SK-N-SH treated with all-trans-retinoic acid at 6 μM for 48 hours (cell line): Measurements from ENCODE around the gene PCDHGA10.

ENCODE experiments used
- ATAC-seq: fragments of 200-7000 bp; cut with Tn5 transposase; 3 replicates; pipeline ENCODE4 v1.9.1; 2020; ENCODE audit warnings: mild to moderate bottlenecking, moderate library complexity
- ARNTL ChIP-seq: fragments of 450-650 bp; formaldehyde crosslinking; IDR thresholded peaks from 2 replicates; pipeline ENCODE4 v1.5.0; 2020; ENCODE audit warnings: low read depth, mild to moderate bottlenecking, moderate library complexity, borderline replicate concordance
- BACH2 ChIP-seq: fragments of 250-450 bp; sonication (Bioruptor Pico); IDR thresholded peaks from 2 replicates; pipeline ENCODE4 v1.9.0; 2021; ENCODE audit warnings: mild to moderate bottlenecking, borderline replicate concordance
- CSDC2 ChIP-seq: fragments of 250-450 bp; sonication (Bioruptor Pico); IDR thresholded peaks from 2 replicates; pipeline ENCODE4 v1.5.0; 2020; ENCODE audit warnings: mild to moderate bottlenecking, moderate library complexity
- ESRRG ChIP-seq: fragments of 250-450 bp; sonication (Bioruptor Pico); IDR thresholded peaks from 2 replicates; pipeline ENCODE4 v1.6.1; 2021; ENCODE audit warnings: mild to moderate bottlenecking
- GLIS3 ChIP-seq: fragments of 250-450 bp; sonication (Bioruptor Pico); IDR thresholded peaks from 2 replicates; pipeline ENCODE4 v1.5.0; 2020; ENCODE audit warnings: mild to moderate bottlenecking, moderate library complexity
- ISL1 ChIP-seq: fragments of 250-450 bp; sonication (Bioruptor Pico); IDR thresholded peaks from 2 replicates; pipeline ENCODE4 v2.1.2; 2022; ENCODE audit warnings: mild to moderate bottlenecking, moderate library complexity
- OSR1 ChIP-seq: fragments of 250-450 bp; sonication (Bioruptor Pico); IDR thresholded peaks from 2 replicates; pipeline ENCODE4 v1.8.0; 2022; ENCODE audit warnings: moderate library complexity, mild to moderate bottlenecking, inconsistent platforms
- PPARA ChIP-seq: fragments of 250-450 bp; sonication (Bioruptor Pico); IDR thresholded peaks from 2 replicates; pipeline ENCODE4 v1.5.0; 2020; ENCODE audit warnings: mild to moderate bottlenecking, borderline replicate concordance
- RARB ChIP-seq: fragments of 250-450 bp; sonication (Bioruptor Pico); IDR thresholded peaks from 2 replicates; pipeline ENCODE4 v1.8.0; 2021; ENCODE audit warnings: mild to moderate bottlenecking, moderate library complexity
- TCF4 ChIP-seq: fragments of 250-450 bp; sonication (Bioruptor Pico); IDR thresholded peaks from 2 replicates; pipeline ENCODE4 v1.8.0; 2021; ENCODE audit warnings: mild to moderate bottlenecking, moderate library complexity, borderline replicate concordance
- ZC3H10 ChIP-seq: fragments of 250-450 bp; sonication (Bioruptor Pico); IDR thresholded peaks from 2 replicates; pipeline ENCODE4 v1.5.1; 2021; ENCODE audit warnings: mild to moderate bottlenecking, moderate library complexity
- ZFP3 ChIP-seq: fragments of 250-450 bp; sonication (Bioruptor Pico); IDR thresholded peaks from 2 replicates; pipeline ENCODE4 v1.5.0; 2020; ENCODE audit warnings: mild to moderate bottlenecking, moderate library complexity
- ZNF70 ChIP-seq: fragments of 450-650 bp; formaldehyde crosslinking; IDR thresholded peaks from 2 replicates; pipeline ENCODE4 v1.5.0; 2020; ENCODE audit warnings: mild to moderate bottlenecking, moderate library complexity
- ZNF8 ChIP-seq: fragments of 450-650 bp; formaldehyde crosslinking; IDR thresholded peaks from 2 replicates; pipeline ENCODE4 v1.5.0; 2020; ENCODE audit warnings: mild to moderate bottlenecking, moderate library complexity
- TF ChIP-seq, protein P1 (sequence below): fragments of 250-450 bp; sonication (Bioruptor Pico); IDR thresholded peaks from 2 replicates; pipeline ENCODE4 v1.5.1; 2021; ENCODE audit warnings: mild to moderate bottlenecking, moderate library complexity
- TF ChIP-seq, protein P2 (sequence below): fragments of 250-450 bp; sonication (Bioruptor Pico); IDR thresholded peaks from 2 replicates; pipeline ENCODE4 v1.5.0; 2020; ENCODE audit warnings: mild to moderate bottlenecking, moderate library complexity
- TF ChIP-seq, protein P3 (sequence below): fragments of 250-450 bp; sonication (Bioruptor Pico); IDR thresholded peaks from 2 replicates; pipeline ENCODE4 v1.8.0; 2021; ENCODE audit warnings: low read depth, mild to moderate bottlenecking, moderate library complexity, borderline replicate concordance
- TF ChIP-seq, protein P4 (sequence below): fragments of 250-450 bp; sonication (Bioruptor Pico); IDR thresholded peaks from 2 replicates; pipeline ENCODE4 v1.5.1; 2020; ENCODE audit warnings: low read depth, mild to moderate bottlenecking, moderate library complexity

The PCDHGA10 gene

DNA sequence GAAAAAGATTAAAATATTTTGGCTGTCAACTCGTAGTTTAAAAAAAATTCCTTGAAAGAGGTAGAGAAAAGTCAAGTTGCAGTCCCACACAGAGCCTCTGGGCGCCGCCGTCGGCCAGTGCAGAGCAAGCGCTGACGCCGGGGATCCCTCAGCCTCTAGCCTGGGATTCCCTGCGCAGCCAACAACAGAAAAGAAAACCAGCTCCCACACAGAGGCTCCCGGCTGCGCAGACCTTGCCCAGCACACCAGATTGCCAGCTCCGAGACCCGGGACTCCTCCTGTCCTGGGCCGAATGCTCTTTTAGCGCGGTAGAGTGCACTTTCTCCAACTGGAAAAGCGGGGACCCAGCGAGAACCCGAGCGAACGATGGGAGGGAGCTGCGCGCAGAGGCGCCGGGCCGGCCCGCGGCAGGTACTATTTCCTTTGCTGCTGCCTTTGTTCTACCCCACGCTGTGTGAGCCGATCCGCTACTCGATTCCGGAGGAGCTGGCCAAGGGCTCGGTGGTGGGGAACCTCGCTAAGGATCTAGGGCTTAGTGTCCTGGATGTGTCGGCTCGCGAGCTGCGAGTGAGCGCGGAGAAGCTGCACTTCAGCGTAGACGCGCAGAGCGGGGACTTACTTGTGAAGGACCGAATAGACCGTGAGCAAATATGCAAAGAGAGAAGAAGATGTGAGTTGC, 4.8 kb downstream of the PCDHGA10 start, which contains the start of gene PCDHGB7:
PCDHGB7 (plus strand) TSS at position 184 of the 679 bp plus-strand sequence; CDS start at position 367, 183 bp downstream.
- ATAC-seq, result peak; percentile 98

DNA sequence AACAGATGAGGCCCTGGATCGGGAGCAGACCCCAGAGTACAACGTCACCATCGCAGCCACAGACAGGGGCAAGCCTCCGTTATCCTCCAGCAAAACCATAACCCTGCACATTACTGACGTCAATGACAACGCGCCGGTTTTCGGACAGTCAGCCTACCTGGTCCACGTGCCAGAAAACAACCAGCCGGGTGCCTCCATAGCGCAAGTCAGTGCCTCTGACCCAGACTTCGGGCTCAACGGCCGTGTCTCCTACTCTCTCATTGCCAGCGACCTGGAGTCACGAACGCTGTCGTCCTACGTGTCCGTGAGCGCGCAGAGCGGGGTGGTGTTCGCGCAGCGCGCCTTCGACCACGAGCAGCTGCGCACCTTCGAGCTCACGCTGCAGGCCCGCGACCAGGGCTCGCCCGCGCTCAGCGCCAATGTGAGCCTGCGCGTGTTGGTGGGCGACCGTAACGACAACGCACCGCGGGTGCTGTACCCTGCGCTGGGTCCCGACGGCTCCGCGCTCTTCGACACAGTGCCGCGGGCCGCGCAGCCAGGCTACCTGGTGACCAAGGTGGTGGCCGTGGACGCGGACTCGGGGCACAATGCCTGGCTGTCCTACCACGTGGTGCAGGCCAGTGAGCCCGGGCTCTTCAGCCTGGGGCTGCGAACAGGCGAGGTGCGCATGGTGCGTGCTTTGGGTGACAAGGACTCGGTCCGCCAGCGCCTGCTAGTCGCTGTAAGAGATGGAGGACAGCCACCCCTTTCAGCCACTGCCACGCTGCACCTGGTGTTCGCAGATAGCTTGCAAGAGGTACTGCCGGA, 6.5 kb downstream of the PCDHGA10 start:
- TF ChIP-seq OSR1 (CRISPR knock-in tag) (no peak), ISL1 (no peak)
- ATAC-seq, result no peak

DNA sequence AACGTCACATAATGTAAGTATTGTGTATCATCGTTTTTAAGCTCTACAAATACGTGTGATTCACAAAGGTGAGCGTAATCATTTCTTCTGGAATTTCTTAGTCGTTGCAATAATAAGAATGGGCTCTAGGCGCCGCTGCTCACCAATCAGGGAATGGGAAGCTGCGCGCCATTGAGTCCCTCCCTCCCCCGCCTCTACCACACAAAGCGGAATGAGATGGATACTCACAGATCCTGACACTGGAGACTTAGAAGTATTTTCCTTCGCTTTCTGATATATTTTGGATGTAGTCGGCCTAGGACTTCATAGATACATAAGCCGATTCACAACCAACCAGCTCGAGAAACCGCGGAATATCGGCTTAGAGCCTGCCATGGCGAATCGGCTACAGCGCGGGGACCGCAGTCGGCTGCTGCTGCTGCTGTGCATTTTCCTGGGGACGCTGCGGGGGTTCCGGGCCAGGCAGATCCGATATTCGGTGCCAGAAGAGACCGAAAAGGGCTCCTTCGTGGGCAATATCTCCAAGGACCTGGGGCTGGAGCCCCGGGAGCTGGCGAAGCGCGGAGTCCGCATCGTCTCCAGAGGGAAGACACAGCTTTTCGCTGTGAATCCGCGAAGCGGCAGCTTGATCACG, 8.2 kb downstream of the PCDHGA10 start, which contains the start of gene PCDHGA11:
PCDHGA11 (plus strand) TSS at position 197 of the 634 bp plus-strand sequence; CDS start at position 374, 177 bp downstream.
- TF ChIP-seq, protein P1, sequence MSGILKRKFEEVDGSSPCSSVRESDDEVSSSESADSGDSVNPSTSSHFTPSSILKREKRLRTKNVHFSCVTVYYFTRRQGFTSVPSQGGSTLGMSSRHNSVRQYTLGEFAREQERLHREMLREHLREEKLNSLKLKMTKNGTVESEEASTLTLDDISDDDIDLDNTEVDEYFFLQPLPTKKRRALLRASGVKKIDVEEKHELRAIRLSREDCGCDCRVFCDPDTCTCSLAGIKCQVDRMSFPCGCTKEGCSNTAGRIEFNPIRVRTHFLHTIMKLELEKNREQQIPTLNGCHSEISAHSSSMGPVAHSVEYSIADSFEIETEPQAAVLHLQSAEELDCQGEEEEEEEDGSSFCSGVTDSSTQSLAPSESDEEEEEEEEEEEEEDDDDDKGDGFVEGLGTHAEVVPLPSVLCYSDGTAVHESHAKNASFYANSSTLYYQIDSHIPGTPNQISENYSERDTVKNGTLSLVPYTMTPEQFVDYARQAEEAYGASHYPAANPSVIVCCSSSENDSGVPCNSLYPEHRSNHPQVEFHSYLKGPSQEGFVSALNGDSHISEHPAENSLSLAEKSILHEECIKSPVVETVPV (CRISPR knock-in tag), result no peak
- TF ChIP-seq ARNTL, result no peak
- TF ChIP-seq, protein P2, sequence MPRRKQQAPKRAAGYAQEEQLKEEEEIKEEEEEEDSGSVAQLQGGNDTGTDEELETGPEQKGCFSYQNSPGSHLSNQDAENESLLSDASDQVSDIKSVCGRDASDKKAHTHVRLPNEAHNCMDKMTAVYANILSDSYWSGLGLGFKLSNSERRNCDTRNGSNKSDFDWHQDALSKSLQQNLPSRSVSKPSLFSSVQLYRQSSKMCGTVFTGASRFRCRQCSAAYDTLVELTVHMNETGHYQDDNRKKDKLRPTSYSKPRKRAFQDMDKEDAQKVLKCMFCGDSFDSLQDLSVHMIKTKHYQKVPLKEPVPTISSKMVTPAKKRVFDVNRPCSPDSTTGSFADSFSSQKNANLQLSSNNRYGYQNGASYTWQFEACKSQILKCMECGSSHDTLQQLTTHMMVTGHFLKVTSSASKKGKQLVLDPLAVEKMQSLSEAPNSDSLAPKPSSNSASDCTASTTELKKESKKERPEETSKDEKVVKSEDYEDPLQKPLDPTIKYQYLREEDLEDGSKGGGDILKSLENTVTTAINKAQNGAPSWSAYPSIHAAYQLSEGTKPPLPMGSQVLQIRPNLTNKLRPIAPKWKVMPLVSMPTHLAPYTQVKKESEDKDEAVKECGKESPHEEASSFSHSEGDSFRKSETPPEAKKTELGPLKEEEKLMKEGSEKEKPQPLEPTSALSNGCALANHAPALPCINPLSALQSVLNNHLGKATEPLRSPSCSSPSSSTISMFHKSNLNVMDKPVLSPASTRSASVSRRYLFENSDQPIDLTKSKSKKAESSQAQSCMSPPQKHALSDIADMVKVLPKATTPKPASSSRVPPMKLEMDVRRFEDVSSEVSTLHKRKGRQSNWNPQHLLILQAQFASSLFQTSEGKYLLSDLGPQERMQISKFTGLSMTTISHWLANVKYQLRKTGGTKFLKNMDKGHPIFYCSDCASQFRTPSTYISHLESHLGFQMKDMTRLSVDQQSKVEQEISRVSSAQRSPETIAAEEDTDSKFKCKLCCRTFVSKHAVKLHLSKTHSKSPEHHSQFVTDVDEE, result no peak
- TF ChIP-seq BACH2 (CRISPR knock-in tag), result no peak
- TF ChIP-seq CSDC2 (CRISPR knock-in tag), result no peak
- no peak for TF ChIP-seq ZNF70 (CRISPR knock-in tag)
- TF ChIP-seq, all 23 proteins: peak for 0
- no peak for ATAC-seq

DNA sequence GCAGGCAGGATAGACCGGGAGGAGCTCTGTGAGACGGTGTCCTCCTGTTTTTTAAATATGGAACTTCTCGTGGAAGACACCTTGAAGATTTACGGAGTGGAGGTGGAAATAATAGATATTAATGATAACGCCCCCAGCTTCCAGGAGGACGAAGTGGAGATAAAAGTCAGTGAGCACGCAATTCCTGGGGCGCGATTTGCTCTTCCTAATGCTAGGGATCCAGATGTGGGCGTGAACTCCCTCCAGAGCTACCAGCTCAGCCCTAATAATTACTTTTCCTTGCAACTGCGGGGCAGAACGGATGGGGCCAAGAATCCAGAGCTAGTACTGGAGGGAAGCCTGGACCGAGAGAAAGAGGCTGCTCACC, 8.7 kb downstream of the PCDHGA10 start:
- TF ChIP-seq ESRRG (no peak), ZNF8 (CRISPR knock-in tag) (no peak), PPARA (CRISPR knock-in tag) (no peak), CSDC2 (CRISPR knock-in tag) (no peak), ARNTL (no peak), ZFP3 (CRISPR knock-in tag) (no peak), BACH2 (CRISPR knock-in tag) (no peak), TCF4 (CRISPR knock-in tag) (no peak), ZNF70 (CRISPR knock-in tag) (no peak), GLIS3 (no peak), RARB (CRISPR knock-in tag) (no peak), ZC3H10 (no peak)
- TF ChIP-seq, protein P2, result no peak
- TF ChIP-seq, protein P3, sequence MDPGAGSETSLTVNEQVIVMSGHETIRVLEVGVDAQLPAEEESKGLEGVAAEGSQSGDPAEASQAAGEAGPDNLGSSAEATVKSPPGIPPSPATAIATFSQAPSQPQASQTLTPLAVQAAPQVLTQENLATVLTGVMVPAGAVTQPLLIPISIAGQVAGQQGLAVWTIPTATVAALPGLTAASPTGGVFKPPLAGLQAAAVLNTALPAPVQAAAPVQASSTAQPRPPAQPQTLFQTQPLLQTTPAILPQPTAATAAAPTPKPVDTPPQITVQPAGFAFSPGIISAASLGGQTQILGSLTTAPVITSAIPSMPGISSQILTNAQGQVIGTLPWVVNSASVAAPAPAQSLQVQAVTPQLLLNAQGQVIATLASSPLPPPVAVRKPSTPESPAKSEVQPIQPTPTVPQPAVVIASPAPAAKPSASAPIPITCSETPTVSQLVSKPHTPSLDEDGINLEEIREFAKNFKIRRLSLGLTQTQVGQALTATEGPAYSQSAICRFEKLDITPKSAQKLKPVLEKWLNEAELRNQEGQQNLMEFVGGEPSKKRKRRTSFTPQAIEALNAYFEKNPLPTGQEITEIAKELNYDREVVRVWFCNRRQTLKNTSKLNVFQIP, result no peak
- TF ChIP-seq, protein P4, sequence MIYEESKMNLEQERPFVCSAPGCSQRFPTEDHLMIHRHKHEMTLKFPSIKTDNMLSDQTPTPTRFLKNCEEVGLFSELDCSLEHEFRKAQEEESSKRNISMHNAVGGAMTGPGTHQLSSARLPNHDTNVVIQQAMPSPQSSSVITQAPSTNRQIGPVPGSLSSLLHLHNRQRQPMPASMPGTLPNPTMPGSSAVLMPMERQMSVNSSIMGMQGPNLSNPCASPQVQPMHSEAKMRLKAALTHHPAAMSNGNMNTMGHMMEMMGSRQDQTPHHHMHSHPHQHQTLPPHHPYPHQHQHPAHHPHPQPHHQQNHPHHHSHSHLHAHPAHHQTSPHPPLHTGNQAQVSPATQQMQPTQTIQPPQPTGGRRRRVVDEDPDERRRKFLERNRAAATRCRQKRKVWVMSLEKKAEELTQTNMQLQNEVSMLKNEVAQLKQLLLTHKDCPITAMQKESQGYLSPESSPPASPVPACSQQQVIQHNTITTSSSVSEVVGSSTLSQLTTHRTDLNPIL (CRISPR knock-in tag), result no peak
- TF ChIP-seq, protein P1 (CRISPR knock-in tag), result no peak
- ATAC-seq, result no peak
